Small intestine (tissue), 7 donors: ENCODE results near the gene RPRD1A. TPM values are rescaled to one million over a fixed set of nuclear protein-coding genes. Genes with fewer than 3 reads are reported as not detected.

Experiments used
- DNase-seq, 2 donors: peaks; one replicate each; pipeline versions ENCODE4 v3.0.0 to v3.0.0-alpha.2; 2013
- FAIRE-seq: peaks from 2 replicates; lab custom pipeline; 2012; peaks lifted over from hg19 to GRCh38; lab: Jason Lieb, UNC
- H3K27ac ChIP-seq, 3 donors: one replicate each; pipeline ENCODE4 v1.5.1; 2013; ENCODE audit warnings: low read length in 2 of 3, mild to moderate bottlenecking in 2 of 3, control low read depth in 1 of 3, inconsistent platforms in 1 of 3, low read depth in 1 of 3, moderate library complexity in 1 of 3
- H3K27me3 ChIP-seq, 3 donors: one replicate each; pipeline ENCODE4 v1.6.1; 2013; ENCODE audit warnings: low read length in 3 of 3, inconsistent platforms in 1 of 3; ENCODE audit not compliant: control insufficient read depth in 3 of 3, insufficient read depth in 3 of 3
- H3K36me3 ChIP-seq, 3 donors: one replicate each; pipeline ENCODE4 v1.6.1; 2013; ENCODE audit warnings: low read length in 3 of 3, inconsistent platforms in 1 of 3, low read depth in 1 of 3, mild to moderate bottlenecking in 1 of 3, moderate library complexity in 1 of 3; ENCODE audit not compliant: control insufficient read depth in 3 of 3, insufficient read depth in 2 of 3
- H3K4me1 ChIP-seq, 3 donors: one replicate each; pipeline ENCODE4 v1.6.1; 2013; ENCODE audit warnings: low read length in 2 of 3, inconsistent platforms in 1 of 3, low read depth in 1 of 3, mild to moderate bottlenecking in 1 of 3, moderate library complexity in 1 of 3; ENCODE audit not compliant: control insufficient read depth in 3 of 3, insufficient read depth in 2 of 3
- H3K4me3 ChIP-seq, 3 donors: one replicate each; pipeline ENCODE4 v1.5.1; 2013; ENCODE audit warnings: low read length in 3 of 3, control low read depth in 1 of 3, inconsistent platforms in 1 of 3, low read depth in 1 of 3, mild to moderate bottlenecking in 1 of 3, moderate library complexity in 1 of 3
- H3K9me3 ChIP-seq, 2 donors: one replicate each; pipeline ENCODE4 v1.6.1; 2013; ENCODE audit warnings: low read depth in 1 of 2, low read length in 1 of 2; ENCODE audit not compliant: control insufficient read depth in 2 of 2, insufficient read depth in 1 of 2
- WGBS, 3 donors: extraction: QIAGEN DNeasy Blood & Tissue Kit; methylation state at CpG; one replicate each; pipeline ENCODE4 v1.1.7; 2013; 5-methylcytosine and 5-hydroxymethylcytosine counted together
- polyA plus RNA-seq, 4 donors: library from polyadenylated mRNA; stranded (reverse) in 3 of 4; unstranded in 1 of 4; fragments of 200-250 nt in 3 of 4; fragments of 120-200 nt in 1 of 4; gene quantifications; one replicate each; pipeline versions ENCODE4 v1.2.1 to v1.2.3, GENCODE V29; 2013
- donor health status: healthy with polysubstance abuse.
- donor health status: control.
- donor health status: control.
- donor health status: Bipolar disorder and iron deficiency.
- donor health status: healthy.

RPRD1A gene
- polyA plus RNA-seq, 4 donors = 11.1 to 49.8 (median 19.4) TPM

GRCh38 chr18:36058674-36059073 lies 8.7 kb downstream of the RPRD1A start:
- DNase-seq (no peak), FAIRE-seq (no peak)
- WGBS, 3 donors = 88 to 91% (median 91%) methylated on average over 3 of the region's 3 CpGs
- Histone ChIP-seq H3K27ac (no peak overlapping the region), H3K4me1 (no peaks in the 10 kb centered on the region), H3K36me3 (peaks cover 0 to 12% (median 0%) of the 10 kb centered on the region in 3 donors), H3K27me3 (no peaks in the 10 kb centered on the region), H3K4me3 (no peak overlapping the region), H3K9me3 (no peaks in the 10 kb centered on the region)

GRCh38 chr18:36051760-36052159 lies 15.6 kb downstream of the RPRD1A start:
- 93 to 96% (median 94%) methylated on average over 3 of the region's 3 CpGs for WGBS, 3 donors
- DNase-seq (no peak), FAIRE-seq (no peak)
- no peak overlapping the region for H3K4me3 ChIP-seq
- no peak overlapping the region for H3K27ac ChIP-seq
- H3K9me3 ChIP-seq = peaks cover 0 to 9% of the 10 kb centered on the region in 2 donors
- no peaks in the 10 kb centered on the region for H3K27me3 ChIP-seq
- H3K36me3 ChIP-seq = peaks cover 0 to 7% (median 0%) of the 10 kb centered on the region in 3 donors
- no peaks in the 10 kb centered on the region for H3K4me1 ChIP-seq

- Histone ChIP-seq H3K36me3 (peaks cover 0 to 7% (median 0%) of the 10 kb centered on the region in 3 donors), H3K4me1 (no peaks in the 10 kb centered on the region), H3K9me3 (peaks cover 0 to 9% of the 10 kb centered on the region in 2 donors), H3K4me3 (no peak overlapping the region), H3K27ac (no peak overlapping the region), H3K27me3 (no peaks in the 10 kb centered on the region)
- DNase-seq (no peak), FAIRE-seq (no peak)
Measured at GRCh38 chr18:36050479-36050878, 16.9 kb downstream of the RPRD1A start.

- H3K27ac ChIP-seq = no peak overlapping the region
- H3K36me3 ChIP-seq = peaks cover 0 to 1% (median 0%) of the 10 kb centered on the region in 3 donors
- H3K4me3 ChIP-seq = no peak overlapping the region
- peaks cover 0 to 7% of the 10 kb centered on the region in 2 donors for H3K9me3 ChIP-seq
- H3K4me1 ChIP-seq = no peaks in the 10 kb centered on the region
- no peaks in the 10 kb centered on the region for H3K27me3 ChIP-seq
- no peak for FAIRE-seq
- no peak for DNase-seq
Measured at GRCh38 chr18:36047521-36047920, 19.8 kb downstream of the RPRD1A start.

GRCh38 chr18:36046898-36047297 lies 20.5 kb downstream of the RPRD1A start:
- no peak for DNase-seq
- H3K4me3 ChIP-seq = no peak overlapping the region
- FAIRE-seq = no peak
- H3K36me3 ChIP-seq = no peaks in the 10 kb centered on the region
- H3K4me1 ChIP-seq = no peaks in the 10 kb centered on the region
- 96 to 99% (median 97%) methylated on average over 3 of the region's 3 CpGs for WGBS, 3 donors
- H3K9me3 ChIP-seq = peaks cover 0 to 5% of the 10 kb centered on the region in 2 donors
- no peaks in the 10 kb centered on the region for H3K27me3 ChIP-seq
- H3K27ac ChIP-seq = no peak overlapping the region

- DNase-seq (no peak), FAIRE-seq (no peak)
- Histone ChIP-seq H3K4me1 (no peaks in the 10 kb centered on the region), H3K4me3 (no peak overlapping the region), H3K27ac (no peak overlapping the region), H3K9me3 (peaks cover 0 to 5% of the 10 kb centered on the region in 2 donors), H3K36me3 (no peaks in the 10 kb centered on the region), H3K27me3 (no peaks in the 10 kb centered on the region)
- WGBS, 3 donors = 74 to 83% (median 78%) methylated on average over 3 of the region's 3 CpGs
Measured at GRCh38 chr18:36045241-36045991, 21.9 kb downstream of the RPRD1A start.

GRCh38 chr18:36043153-36043552 lies 24.2 kb downstream of the RPRD1A start:
- H3K27ac ChIP-seq = no peak overlapping the region
- peaks cover 0 to 5% (median 0%) of the 10 kb centered on the region in 3 donors for H3K36me3 ChIP-seq
- no peak for DNase-seq
- H3K4me3 ChIP-seq = no peak overlapping the region
- 88 to 100% (median 91%) methylated on average over 1 of the region's 1 CpG for WGBS, 3 donors
- H3K4me1 ChIP-seq = no peaks in the 10 kb centered on the region
- no peaks in the 10 kb centered on the region for H3K27me3 ChIP-seq
- H3K9me3 ChIP-seq = peaks cover 0 to 13% of the 10 kb centered on the region in 2 donors
- no peak for FAIRE-seq

GRCh38 chr18:36041146-36041545 lies 26.2 kb downstream of the RPRD1A start:
- no peak for FAIRE-seq
- Histone ChIP-seq H3K27me3 (no peaks in the 10 kb centered on the region), H3K4me3 (no peak overlapping the region), H3K27ac (no peak overlapping the region), H3K9me3 (peaks cover 0 to 17% of the 10 kb centered on the region in 2 donors), H3K36me3 (peaks cover 0 to 8% (median 0%) of the 10 kb centered on the region in 3 donors), H3K4me1 (no peaks in the 10 kb centered on the region)
- WGBS, 3 donors = 88 to 95% (median 91%) methylated on average over 3 of the region's 3 CpGs
- no peak for DNase-seq
